Nephron progenitor cell (in vitro differentiated cells): ENCODE data around the gene IDH3A.

Experiments
- DNase-seq: peaks from one replicate; pipeline ENCODE4 v3.0.0; 2021
- H3K27ac Mint-ChIP-seq: 2 replicates; pipeline ENCODE4 v1.8.0; 2021; ENCODE audit warnings: mild to moderate bottlenecking, moderate library complexity, mixed read lengths
- H3K27me3 Mint-ChIP-seq: 2 replicates; pipeline ENCODE4 v1.8.0; 2021; ENCODE audit warnings: mild to moderate bottlenecking, low read depth, mixed read lengths; ENCODE audit not compliant: poor library complexity
- H3K36me3 Mint-ChIP-seq: 2 replicates; pipeline ENCODE4 v1.8.0; 2021; ENCODE audit warnings: low read depth, mixed read lengths
- H3K4me1 Mint-ChIP-seq: 2 replicates; pipeline ENCODE4 v1.8.0; 2021; ENCODE audit warnings: mixed read lengths
- H3K4me3 Mint-ChIP-seq: 2 replicates; pipeline ENCODE4 v1.8.0; 2021; ENCODE audit warnings: mild to moderate bottlenecking, moderate library complexity, mixed read lengths
- H3K9me3 Mint-ChIP-seq: 2 replicates; pipeline ENCODE4 v1.8.0; 2021; ENCODE audit warnings: mild to moderate bottlenecking, moderate library complexity, mixed read lengths
- CTCF ChIP-seq: fragments of 200-600 bp; sonication (generic); IDR thresholded peaks from 2 replicates; pipeline ENCODE4 v1.5.0; 2021; ENCODE audit warnings: antibody characterized with exemption

Gene IDH3A

GRCh38 chr15:78120523-78120922 is 28.6 kb upstream of the IDH3A start:
- TF ChIP-seq CTCF: no peak
- no peaks in the 10 kb centered on the region for H3K9me3 Mint-ChIP-seq
- H3K27me3 Mint-ChIP-seq: peaks cover 3% of the 10 kb centered on the region
- peak overlapping the region; percentile 50 for H3K4me3 Mint-ChIP-seq
- DNase-seq: no peak
- H3K27ac Mint-ChIP-seq: peak overlapping the region; percentile 79
- H3K36me3 Mint-ChIP-seq: no peaks in the 10 kb centered on the region
- H3K4me1 Mint-ChIP-seq: peaks cover 34% of the 10 kb centered on the region

- H3K9me3 Mint-ChIP-seq: no peaks in the 10 kb centered on the region
- no peak for DNase-seq
- H3K27me3 Mint-ChIP-seq: peaks cover 3% of the 10 kb centered on the region
- H3K27ac Mint-ChIP-seq: peak overlapping the region; percentile 13
- H3K4me3 Mint-ChIP-seq: no peak overlapping the region
- TF ChIP-seq CTCF: no peak
- H3K4me1 Mint-ChIP-seq: peaks cover 61% of the 10 kb centered on the region
- H3K36me3 Mint-ChIP-seq: peaks cover 4% of the 10 kb centered on the region
Measured at GRCh38 chr15:78125267-78125666, 23.9 kb upstream of the IDH3A start.

- no peaks in the 10 kb centered on the region for H3K9me3 Mint-ChIP-seq
- peak overlapping the region; percentile 24 for H3K4me3 Mint-ChIP-seq
- H3K36me3 Mint-ChIP-seq: peaks cover 4% of the 10 kb centered on the region
- no peak for DNase-seq
- H3K27ac Mint-ChIP-seq: peak overlapping the region; percentile 63
- H3K27me3 Mint-ChIP-seq: peaks cover 3% of the 10 kb centered on the region
- H3K4me1 Mint-ChIP-seq: peaks cover 59% of the 10 kb centered on the region
- TF ChIP-seq CTCF: no peak
Measured at GRCh38 chr15:78127882-78128281, 21.3 kb upstream of the IDH3A start.

GRCh38 chr15:78129077-78129750 is 19.9 kb upstream of the IDH3A start:
- no peak for TF ChIP-seq CTCF
- H3K36me3 Mint-ChIP-seq: peaks cover 4% of the 10 kb centered on the region
- DNase-seq: peak; percentile 36
- H3K27me3 Mint-ChIP-seq: peaks cover 3% of the 10 kb centered on the region
- peak overlapping the region; percentile 97 for H3K27ac Mint-ChIP-seq
- H3K9me3 Mint-ChIP-seq: no peaks in the 10 kb centered on the region
- peaks cover 66% of the 10 kb centered on the region for H3K4me1 Mint-ChIP-seq
- no peak overlapping the region for H3K4me3 Mint-ChIP-seq

- peaks cover 4% of the 10 kb centered on the region for H3K36me3 Mint-ChIP-seq
- peak overlapping the region; percentile 85 for H3K4me3 Mint-ChIP-seq
- H3K27ac Mint-ChIP-seq: no peak overlapping the region
- DNase-seq: no peak
- no peak for TF ChIP-seq CTCF
- H3K9me3 Mint-ChIP-seq: no peaks in the 10 kb centered on the region
- H3K27me3 Mint-ChIP-seq: no peaks in the 10 kb centered on the region
- peaks cover 66% of the 10 kb centered on the region for H3K4me1 Mint-ChIP-seq
Measured at GRCh38 chr15:78129751-78130287, 19.3 kb upstream of the IDH3A start.
